Measurements from ENCODE around the gene RNF115.

GRCh38 chr1:145859491-145860023, 35.7 kb upstream of the RNF115 start:
- TF ChIP-seq CTCF (IDR thresholded peaks at IDR 0.05; ENCODE audit: insufficient read depth, low read depth, low read length) (no peak), EZH2 (IDR thresholded peaks at IDR 0.05; ENCODE audit: insufficient read depth, low read length) (no peak)

Data from astrocyte (in vitro differentiated cells and primary cell).